Erythroblast (primary cell): ENCODE results near the gene PNMT.

Experiments
- GATA1 ChIP-seq: IDR thresholded peaks from 2 replicates; pipeline ENCODE4 v1.6.1; 2011; ENCODE audit warnings: low read depth, mild to moderate bottlenecking, control low read depth, low read length, moderate library complexity
- POLR2A ChIP-seq: IDR thresholded peaks from 2 replicates; pipeline ENCODE4 v1.6.1; 2011; ENCODE audit warnings: mild to moderate bottlenecking, low read length

DNA sequence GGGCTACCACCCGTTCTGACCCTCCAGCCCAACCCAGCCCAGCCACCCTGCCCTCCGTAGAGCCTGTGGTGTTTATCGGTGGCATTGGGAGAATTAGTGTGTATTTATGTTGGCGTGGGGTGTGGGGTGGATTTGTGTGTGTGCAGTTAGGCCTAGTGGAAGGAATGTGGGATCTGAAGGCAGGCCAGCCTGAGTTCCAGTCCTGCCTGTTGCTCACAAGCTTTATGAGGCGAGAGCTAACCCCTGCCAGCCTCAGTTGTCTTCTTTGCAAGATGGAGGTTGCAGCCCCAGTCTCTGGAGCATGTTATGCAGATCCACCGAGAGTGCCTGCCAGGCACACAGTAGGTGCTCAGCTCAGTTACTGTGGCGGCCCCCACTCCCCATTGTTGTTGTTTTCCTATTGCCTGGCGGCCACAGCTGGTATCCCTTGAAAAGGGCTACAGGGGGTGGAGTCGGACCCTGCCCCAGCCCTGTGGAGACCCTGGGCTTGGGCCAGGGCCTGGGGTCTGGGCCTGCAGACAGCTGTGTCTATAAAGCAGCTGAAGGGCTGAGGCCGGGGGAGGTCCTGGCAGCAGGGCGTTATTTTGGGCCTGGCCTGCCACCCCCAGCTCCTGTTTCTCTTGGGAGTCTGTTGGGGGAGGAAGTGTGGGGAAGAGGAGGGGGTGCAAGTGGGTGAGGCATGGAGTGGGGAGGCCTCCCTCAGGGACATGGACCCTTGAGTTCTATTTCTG lies 36.7 kb downstream of the PNMT start:
- TF ChIP-seq POLR2A = no peak
- TF ChIP-seq GATA1 = no peak
